GM23338 (cell line): ENCODE measurements around the gene OVOL3. TPM values are rescaled to one million over a fixed set of nuclear protein-coding genes. Genes with fewer than 3 reads are reported as not detected.

ENCODE experiments used
- ATAC-seq: fragments of 200-7000 bp; cut with Tn5 transposase; 3 replicates; pipeline ENCODE4 v1.9.1; 2020
- DNase-seq: peaks from one replicate; pipeline ENCODE4 v3.0.0-alpha.2; 2015; ENCODE audit warnings: low spot score
- H2AFZ ChIP-seq: fragments of 200-600 bp; sonication (generic); 2 replicates; pipeline ENCODE4 v1.8.0; 2016; ENCODE audit warnings: antibody characterized with exemption, mild to moderate bottlenecking, moderate library complexity
- H3F3A ChIP-seq: fragments of 200-600 bp; sonication (generic); replicated peaks from 2 replicates; pipeline ENCODE4 v1.8.0; 2017; ENCODE audit warnings: antibody characterized with exemption, mixed run types, low read depth
- H3K27ac ChIP-seq: fragments of 200-600 bp; sonication (generic); 2 replicates; pipeline ENCODE4 v1.6.1; 2016; ENCODE audit warnings: low read depth
- H3K27me3 ChIP-seq: fragments of 200-600 bp; sonication (generic); 2 replicates; pipeline ENCODE4 v1.8.0; 2016; ENCODE audit warnings: mild to moderate bottlenecking, mixed run types, moderate library complexity; ENCODE audit not compliant: insufficient read depth
- H3K36me3 ChIP-seq: fragments of 200-600 bp; sonication (generic); 2 replicates; pipeline ENCODE4 v1.8.0; 2016; ENCODE audit warnings: mild to moderate bottlenecking; ENCODE audit not compliant: insufficient read depth
- H3K4me1 ChIP-seq: fragments of 200-600 bp; sonication (generic); 2 replicates; pipeline ENCODE4 v1.8.0; 2016; ENCODE audit warnings: mild to moderate bottlenecking, moderate library complexity; ENCODE audit not compliant: insufficient read depth
- H3K4me2 ChIP-seq: fragments of 200-600 bp; sonication (generic); 2 replicates; pipeline ENCODE4 v1.7.1; 2017; ENCODE audit warnings: mixed run types
- H3K4me3 ChIP-seq: fragments of 200-600 bp; sonication (generic); 2 replicates; pipeline ENCODE4 v1.6.1; 2016; ENCODE audit warnings: mixed run types
- H3K79me2 ChIP-seq: fragments of 200-600 bp; sonication (generic); replicated peaks from 2 replicates; pipeline ENCODE4 v1.8.0; 2017; ENCODE audit warnings: mild to moderate bottlenecking; ENCODE audit not compliant: insufficient read depth
- H3K9me2 ChIP-seq: fragments of 200-600 bp; sonication (generic); 2 replicates; pipeline ENCODE4 v1.8.0; 2017; ENCODE audit not compliant: insufficient read depth
- H4K20me1 ChIP-seq: fragments of 200-600 bp; sonication (generic); replicated peaks from 2 replicates; pipeline ENCODE4 v1.8.0; 2017; ENCODE audit warnings: mild to moderate bottlenecking; ENCODE audit not compliant: insufficient read depth
- H3K27ac Mint-ChIP-seq: 2 replicates; pipeline ENCODE4 v1.8.0; 2020; ENCODE audit warnings: inconsistent platforms, mild to moderate bottlenecking, moderate library complexity, mixed read lengths
- H3K27me3 Mint-ChIP-seq: 3 replicates; pipeline ENCODE4 v1.8.0; 2022; ENCODE audit warnings: low read depth, mild to moderate bottlenecking, moderate library complexity, mixed read lengths, inconsistent platforms; ENCODE audit not compliant: insufficient read depth, poor library complexity
- H3K36me3 Mint-ChIP-seq: 3 replicates; pipeline ENCODE4 v1.8.0; 2021; ENCODE audit warnings: low read depth, mild to moderate bottlenecking, inconsistent platforms, moderate library complexity, mixed read lengths
- H3K4me1 Mint-ChIP-seq: 3 replicates; pipeline ENCODE4 v1.8.0; 2020; ENCODE audit warnings: mild to moderate bottlenecking, inconsistent platforms, mixed read lengths
- H3K4me3 Mint-ChIP-seq: 3 replicates; pipeline ENCODE4 v1.8.0; 2021; ENCODE audit warnings: moderate library complexity, mild to moderate bottlenecking, inconsistent platforms, mixed read lengths
- H3K9me3 Mint-ChIP-seq: 3 replicates; pipeline ENCODE4 v1.8.0; 2020; ENCODE audit warnings: moderate library complexity, mild to moderate bottlenecking, inconsistent platforms, mixed read lengths
- CTCF ChIP-seq, 2 experiments: fragments of 200-600 bp in 1 of 2; sonication (generic) in 1 of 2; conservative IDR thresholded peaks; 2 replicates each; pipeline versions ENCODE4 v1.5.1 to v1.6.1; 2016 to 2017; ENCODE audit warnings: antibody characterized with exemption in 2 of 2, low read depth in 2 of 2, mild to moderate bottlenecking in 2 of 2, moderate library complexity in 1 of 2
- ETS1 ChIP-seq: IDR thresholded peaks from 2 replicates; pipeline ENCODE4 v1.6.1; 2016; ENCODE audit warnings: antibody characterized with exemption
- EZH2 ChIP-seq: fragments of 200-600 bp; sonication (generic); IDR thresholded peaks from one replicate; pipeline ENCODE4 v1.8.0; 2017; ENCODE audit warnings: antibody characterized with exemption, mild to moderate bottlenecking, low read depth; ENCODE audit not compliant: unreplicated experiment
- EZH2phosphoT487 ChIP-seq: fragments of 200-600 bp; sonication (generic); IDR thresholded peaks from one replicate; pipeline ENCODE4 v1.8.1; 2018; ENCODE audit warnings: antibody characterized with exemption; ENCODE audit not compliant: unreplicated experiment
- JUNB ChIP-seq: IDR thresholded peaks from one replicate; pipeline ENCODE4 v1.6.1; 2016; ENCODE audit warnings: antibody characterized with exemption; ENCODE audit not compliant: unreplicated experiment
- NANOG ChIP-seq: IDR thresholded peaks from 2 replicates; pipeline ENCODE4 v1.6.1; 2016; ENCODE audit warnings: antibody characterized with exemption, borderline replicate concordance
- REST ChIP-seq: IDR thresholded peaks from one replicate; pipeline ENCODE4 v1.6.1; 2018; ENCODE audit warnings: antibody characterized with exemption; ENCODE audit not compliant: unreplicated experiment
- STAT1 ChIP-seq: IDR thresholded peaks from one replicate; pipeline ENCODE4 v1.6.1; 2016; ENCODE audit warnings: antibody characterized with exemption; ENCODE audit not compliant: unreplicated experiment
- ZNF114 ChIP-seq: fragments of 250-450 bp; sonication (Bioruptor Pico); IDR thresholded peaks from 2 replicates; pipeline ENCODE4 v1.5.0; 2020; ENCODE audit warnings: mild to moderate bottlenecking, moderate library complexity
- ZNF331 ChIP-seq: fragments of 250-450 bp; sonication (Bioruptor Pico); IDR thresholded peaks from 2 replicates; pipeline ENCODE4 v1.5.0; 2020; ENCODE audit warnings: low read depth, mild to moderate bottlenecking, moderate library complexity
- ZNF462 ChIP-seq: fragments of 250-450 bp; sonication (Bioruptor Pico); IDR thresholded peaks from 2 replicates; pipeline ENCODE4 v1.5.0; 2020; ENCODE audit warnings: mild to moderate bottlenecking, moderate library complexity
- polyA plus RNA-seq: library from polyadenylated mRNA; unstranded; fragments of >200 nt; fragmentation: Nextera tagmentation; extraction: Ambion mirVana; gene quantifications from 2 replicates; pipeline ENCODE4 v1.2.1, GENCODE V29; 2016
- total RNA-seq: library from RNA; depleted of rRNA; stranded (reverse); fragments of >200 nt; shearing (Covaris generic); gene quantifications from 2 replicates; pipeline ENCODE4 v1.2.3, GENCODE V29; 2014

The OVOL3 gene
- total and polyA plus RNA-seq, 2 experiments from 2014 or later = not detected

GRCh38 chr19:36144624-36145023 lies 33.7 kb downstream of the OVOL3 start (continued):
- TF ChIP-seq ZNF462 (no peak), EZH2 (no peak), EZH2phosphoT487 (no peak), NANOG (no peak), ZNF331 (CRISPR knock-in tag) (no peak), STAT1 (no peak)

- DNase-seq (no peak), ATAC-seq (no peak)
- Histone ChIP-seq H3K4me2 (no peak overlapping the region), H3K9me2 (no peaks in the 10 kb centered on the region), H3K79me2 (no peaks in the 10 kb centered on the region), H3K27me3 (peaks cover 8% of the 10 kb centered on the region; the same call in 1 of the 2 replicates), H3K4me3 (no peak overlapping the region), H3K4me1 (peaks cover 6% of the 10 kb centered on the region), H3F3A (peaks cover 9% of the 10 kb centered on the region), H2AFZ (no peak overlapping the region), H3K36me3 (peaks cover 13% of the 10 kb centered on the region; the same call in 1 of the 2 replicates), H3K27ac (no peak overlapping the region), H4K20me1 (peaks cover 7% of the 10 kb centered on the region; the same call in 1 of the 2 replicates)
- Mint-ChIP-seq H3K4me3 (no peak overlapping the region), H3K4me1 (peaks cover 6% of the 10 kb centered on the region; the same call in 2 of the 3 replicates), H3K27me3 (peaks cover 9% of the 10 kb centered on the region), H3K27ac (no peak overlapping the region), H3K9me3 (no peaks in the 10 kb centered on the region), H3K36me3 (peaks cover 54% of the 10 kb centered on the region)
- TF ChIP-seq NANOG (no peak), ZNF331 (CRISPR knock-in tag) (no peak), REST (no peak), EZH2phosphoT487 (no peak), ETS1 (no peak), JUNB (no peak), CTCF (conservative IDR thresholded peaks at IDR 0.05; ENCODE audit: low read depth in 2 of 2) (no peak), EZH2 (no peak), ZNF114 (no peak)
These were observed 38.9 kb downstream of the OVOL3 start for GRCh38 chr19:36149673-36150406.
